IMR-90 (cell line): ENCODE data around the gene CACNG8. TPM values are rescaled to one million over a fixed set of nuclear protein-coding genes. Genes with fewer than 3 reads are reported as not detected.

Source experiments
- ATAC-seq: fragments of 200-7000 bp; cut with Tn5 transposase; 2 replicates; pipeline ENCODE4 v1.9.1; 2020; ENCODE audit warnings: low read depth, mild to moderate bottlenecking, moderate library complexity
- BruUV-seq: library from RNA; stranded (reverse); fragments of 400-500 nt; replicated peaks from 2 replicates; lab custom pipeline; 2021; lab: Mats Ljungman, UMichigan
- CTCF ChIA-PET: fragments of 300-600 bp; formaldehyde crosslinking; extraction: SDS; loops from one replicate; lab custom pipeline; 2021; ENCODE audit warnings: antibody characterized with exemption; lab: Yijun Ruan, JAX
- POLR2A ChIA-PET: fragments of 300-600 bp; sonication (Branson Sonifier 250); formaldehyde crosslinking; loops from one replicate; lab custom pipeline; 2022; ENCODE audit warnings: antibody characterized with exemption; ENCODE audit not compliant: unreplicated experiment; lab: Charles Lee
- DNase-seq: peaks from one replicate; pipeline ENCODE4 v3.0.0; 2013
- H2AFZ ChIP-seq: replicated peaks from 2 replicates; pipeline ENCODE3; 2013; ENCODE audit warnings: low read length, mild to moderate bottlenecking; ENCODE audit not compliant: poor library complexity
- H2AK5ac ChIP-seq: 2 replicates; pipeline ENCODE4 v1.6.1; 2013; ENCODE audit warnings: low read depth, low read length, inconsistent platforms
- H2AK9ac ChIP-seq: replicated peaks from 2 replicates; pipeline ENCODE3; 2013; ENCODE audit warnings: mild to moderate bottlenecking, low read depth, low read length, moderate library complexity; ENCODE audit not compliant: poor library complexity
- H2BK120ac ChIP-seq: 2 replicates; pipeline ENCODE4 v1.6.1; 2013; ENCODE audit warnings: low read depth, low read length, inconsistent platforms
- H2BK15ac ChIP-seq: 3 replicates; pipeline ENCODE4 v1.6.1; 2013; ENCODE audit warnings: low read depth, low read length, inconsistent platforms
- H2BK20ac ChIP-seq: 2 replicates; pipeline ENCODE4 v1.6.1; 2013; ENCODE audit warnings: low read depth, mild to moderate bottlenecking, inconsistent platforms, low read length, moderate library complexity
- H2BK5ac ChIP-seq: 2 replicates; pipeline ENCODE4 v1.6.1; 2013; ENCODE audit warnings: mild to moderate bottlenecking, low read depth, low read length, inconsistent platforms; ENCODE audit not compliant: poor library complexity, severe bottlenecking
- H3K14ac ChIP-seq: replicated peaks from 2 replicates; pipeline ENCODE4 v1.6.1; 2013; ENCODE audit warnings: low read depth, low read length, inconsistent platforms
- H3K18ac ChIP-seq: 2 replicates; pipeline ENCODE4 v1.6.1; 2013; ENCODE audit warnings: low read depth, low read length, control low read depth
- H3K23ac ChIP-seq: 2 replicates; pipeline ENCODE4 v1.6.1; 2013; ENCODE audit warnings: low read depth, low read length, inconsistent platforms
- H3K27ac ChIP-seq: 2 replicates; pipeline ENCODE4 v1.5.1; 2013; ENCODE audit warnings: mild to moderate bottlenecking, control low read depth, low read length; ENCODE audit not compliant: insufficient read depth
- H3K27me3 ChIP-seq: 2 replicates; pipeline ENCODE4 v1.6.1; 2013; ENCODE audit warnings: low read length; ENCODE audit not compliant: control insufficient read depth, insufficient read depth
- H3K36me3 ChIP-seq: 2 replicates; pipeline ENCODE4 v1.6.1; 2013; ENCODE audit warnings: low read length, mixed read lengths; ENCODE audit not compliant: control insufficient read depth, insufficient read depth
- H3K4ac ChIP-seq: 2 replicates; pipeline ENCODE4 v1.6.1; 2013; ENCODE audit warnings: low read depth, low read length, inconsistent platforms
- H3K4me1 ChIP-seq: 2 replicates; pipeline ENCODE4 v1.6.1; 2013; ENCODE audit warnings: low read length, mixed read lengths; ENCODE audit not compliant: control insufficient read depth, insufficient read depth
- H3K4me2 ChIP-seq: 2 replicates; pipeline ENCODE4 v1.6.1; 2013; ENCODE audit warnings: low read depth, mild to moderate bottlenecking, control low read depth, low read length, moderate library complexity
- H3K4me3 ChIP-seq: 2 replicates; pipeline ENCODE4 v1.5.1; 2013; ENCODE audit warnings: low read depth, mild to moderate bottlenecking, control low read depth, low read length, moderate library complexity; ENCODE audit not compliant: insufficient read depth
- H3K56ac ChIP-seq: 2 replicates; pipeline ENCODE4 v1.6.1; 2013; ENCODE audit warnings: low read length, inconsistent platforms; ENCODE audit not compliant: insufficient read depth; ENCODE audit errors: extremely low read depth
- H3K79me1 ChIP-seq, 2 experiments: 2 replicates each; pipeline ENCODE4 v1.6.1; 2013; ENCODE audit warnings: low read length in 2 of 2, inconsistent platforms in 1 of 2, low read depth in 1 of 2
- H3K9ac ChIP-seq: 2 replicates; pipeline ENCODE4 v1.6.1; 2013; ENCODE audit warnings: low read depth, low read length, control low read depth
- H3K9me1 ChIP-seq: 2 replicates; pipeline ENCODE4 v1.6.1; 2013; ENCODE audit warnings: low read length, inconsistent platforms; ENCODE audit not compliant: insufficient read depth
- H3K9me3 ChIP-seq: 2 replicates; pipeline ENCODE4 v1.6.1; 2013; ENCODE audit warnings: low read length; ENCODE audit not compliant: control insufficient read depth, insufficient read depth
- H4K20me1 ChIP-seq: 2 replicates; pipeline ENCODE4 v1.6.1; 2013; ENCODE audit warnings: low read length, inconsistent platforms; ENCODE audit not compliant: insufficient read depth
- H4K5ac ChIP-seq: 2 replicates; pipeline ENCODE4 v1.6.1; 2013; ENCODE audit warnings: mild to moderate bottlenecking, low read depth, low read length, control low read depth
- H4K8ac ChIP-seq, 2 experiments: 2 replicates each; pipeline ENCODE4 v1.6.1; 2013; ENCODE audit warnings: low read depth in 2 of 2, low read length in 2 of 2, control low read depth in 1 of 2, inconsistent platforms in 1 of 2
- H4K91ac ChIP-seq: 2 replicates; pipeline ENCODE4 v1.6.1; 2013; ENCODE audit warnings: low read depth, low read length, inconsistent platforms; ENCODE audit not compliant: insufficient read depth
- ELK1 ChIP-seq: fragments of 150-350 bp; IDR thresholded peaks from 2 replicates; pipeline ENCODE4 v1.6.1; 2016; ENCODE audit warnings: low read depth, mild to moderate bottlenecking, low read length, moderate library complexity, borderline replicate concordance
- FOS ChIP-seq: fragments of 150-350 bp; IDR thresholded peaks from 2 replicates; pipeline ENCODE4 v1.6.1; 2016; ENCODE audit warnings: low read depth, low read length
- MXI1 ChIP-seq: IDR thresholded peaks from 2 replicates; pipeline ENCODE4 v1.6.1; 2012; ENCODE audit warnings: low read depth, mild to moderate bottlenecking, low read length, moderate library complexity, borderline replicate concordance
- RAD21 ChIP-seq: IDR thresholded peaks from 2 replicates; pipeline ENCODE4 v1.6.1; 2012; ENCODE audit warnings: low read length, improper control_type of control experiment
- RFX5 ChIP-seq: IDR thresholded peaks from 2 replicates; pipeline ENCODE4 v1.8.0; 2012; ENCODE audit warnings: low read depth, mild to moderate bottlenecking, low read length, moderate library complexity
- WGBS, 2 experiments: methylation state at CpG; one replicate each; pipeline versions ENCODE4 v1.1.5 to v1.1.7; 2013; ENCODE audit warnings: missing lambda C conversion rate in 2 of 2; ENCODE audit not compliant: insufficient read length in 1 of 2; ENCODE audit errors: extremely low coverage in 2 of 2; 5-methylcytosine and 5-hydroxymethylcytosine counted together
- dilution Hi-C: fragments of 300-500 bp; cut with HindIII; formaldehyde crosslinking; loops from one replicate; pipeline ENCODE4 v1.14.3; 2018; ENCODE audit warnings: low sequenced_read_pairs; ENCODE audit not compliant: unreplicated experiment
- in situ Hi-C: fragments of 300-500 bp; cut with MboI; formaldehyde crosslinking; loops from 3 replicates; pipeline ENCODE4 v1.14.3; 2019; ENCODE audit warnings: low sequenced_read_pairs, inconsistent platforms, mixed read lengths
- intact Hi-C: fragments of 100-400 bp; cut with micrococcal nuclease; formaldehyde crosslinking; loops from 2 replicates; pipeline ENCODE4 v1.10.0; 2022
- polyA plus RNA-seq, 3 experiments: library from polyadenylated mRNA; depleted of rRNA; stranded (reverse); fragments of >200 nt; gene quantifications; 2 replicates each; pipeline ENCODE4 v1.2.3, GENCODE V29; 2012; ENCODE audit warnings: low replicate concordance in 1 of 3
- total RNA-seq: library from RNA; depleted of rRNA; stranded (reverse); fragments of >200 nt; gene quantifications from 2 replicates; pipeline ENCODE4 v1.2.3, GENCODE V29; 2012

Gene CACNG8
- total and polyA plus RNA-seq, 2 of the 4 experiments (the other 2 are of a cell fraction) = 0.15 TPM; not detected in 1

- H3K79me1 ChIP-seq = no peaks in the 10 kb centered on the region
- H2AK9ac ChIP-seq = no peak overlapping the region
- H3K14ac ChIP-seq = no peak overlapping the region
- H3K56ac ChIP-seq = no peak overlapping the region
- no peaks in the 10 kb centered on the region for H3K9me1 ChIP-seq
- DNase-seq (no peak), ATAC-seq (no peak)
- ChIA-PET CTCF (interaction anchor here (0.6 kb wide), 1 partner anchor 652 kb away, joined by 3 read pairs; no protein-coding TSS in a partner anchor), POLR2A (no interaction called here)
- TF ChIP-seq ELK1 (no peak), FOS (no peak), MXI1 (no peak), RAD21 (no peak), RFX5 (no peak)
- peaks cover 47% of the 10 kb centered on the region for H3K27me3 ChIP-seq
- H2AK5ac ChIP-seq = no peak overlapping the region
- H3K18ac ChIP-seq = no peak overlapping the region
- no peak overlapping the region for H3K23ac ChIP-seq
- no peak overlapping the region for H3K4ac ChIP-seq
- no peak overlapping the region for H4K5ac ChIP-seq
- H4K91ac ChIP-seq = no peak overlapping the region
- in situ Hi-C loops (no loop called here), intact Hi-C loops (no loop called here), dilution Hi-C loops (no loop called here)
- H3K4me3 ChIP-seq = no peak overlapping the region
- H3K27ac ChIP-seq = no peak overlapping the region
- H3K9me3 ChIP-seq = no peaks in the 10 kb centered on the region; the same call in 1 of the 2 replicates
- no peak overlapping the region for H2BK20ac ChIP-seq
- no TSS peak for BruUV-seq
- no peak overlapping the region; the same call in 1 of the 2 replicates for H3K4me2 ChIP-seq
- H4K20me1 ChIP-seq = no peaks in the 10 kb centered on the region
- no peak overlapping the region for H2BK5ac ChIP-seq
- no peaks in the 10 kb centered on the region for H3K36me3 ChIP-seq
- no peak overlapping the region for H2BK15ac ChIP-seq
- 68% methylated on average over 5 of the region's 11 CpGs; no CpG with 5 or more reads in 1 of the 2 experiments for WGBS, 2 experiments
- no peak overlapping the region for H4K8ac ChIP-seq
- H2BK120ac ChIP-seq = no peak overlapping the region
- no peaks in the 10 kb centered on the region for H3K4me1 ChIP-seq
- H2AFZ ChIP-seq = no peak overlapping the region
- no peak overlapping the region for H3K9ac ChIP-seq
Observed at GRCh38 chr19:53965091-53965490, 2.4 kb downstream of the CACNG8 start.
